Astrocyte (in vitro differentiated cells and primary cell): ENCODE results near the gene MOB3A. TPM values are rescaled to one million over a fixed set of nuclear protein-coding genes. Genes with fewer than 3 reads are reported as not detected.

Experiments used
- DNase-seq: peaks from one replicate; pipeline ENCODE4 v3.0.0-alpha.2; 2010; ENCODE audit warnings: low read depth
- FAIRE-seq: peaks from 2 replicates; lab custom pipeline; 2011; peaks lifted over from hg19 to GRCh38; lab: Jason Lieb, UNC
- H2AFZ ChIP-seq: 2 replicates; pipeline ENCODE4 v1.6.0; 2012; ENCODE audit warnings: low read depth, low read length, inconsistent platforms
- H3K27ac ChIP-seq: 2 replicates; pipeline ENCODE4 v1.5.1; 2011; ENCODE audit warnings: low read depth, low read length, inconsistent platforms
- H3K27me3 ChIP-seq: 2 replicates; pipeline ENCODE4 v1.6.0; 2011; ENCODE audit warnings: low read length, inconsistent platforms; ENCODE audit not compliant: insufficient read depth
- H3K36me3 ChIP-seq: 2 replicates; pipeline ENCODE4 v1.5.1; 2011; ENCODE audit warnings: low read length, inconsistent platforms; ENCODE audit not compliant: insufficient read depth
- H3K4me1 ChIP-seq: 2 replicates; pipeline ENCODE4 v1.5.1; 2011; ENCODE audit warnings: low read length, inconsistent platforms; ENCODE audit not compliant: insufficient read depth
- H3K4me2 ChIP-seq: 2 replicates; pipeline ENCODE4 v1.6.0; 2012; ENCODE audit warnings: low read length, inconsistent platforms
- H3K4me3 ChIP-seq: 2 replicates; pipeline ENCODE4 v1.5.1; 2011; ENCODE audit warnings: low read depth, mild to moderate bottlenecking, low read length, inconsistent platforms; ENCODE audit not compliant: insufficient read depth
- H3K79me2 ChIP-seq: 2 replicates; pipeline ENCODE4 v1.6.0; 2012; ENCODE audit warnings: mild to moderate bottlenecking, low read length, inconsistent platforms; ENCODE audit not compliant: insufficient read depth
- H3K9ac ChIP-seq: 2 replicates; pipeline ENCODE4 v1.6.0; 2012; ENCODE audit warnings: mild to moderate bottlenecking, low read length, inconsistent platforms
- H3K9me3 ChIP-seq: 2 replicates; pipeline ENCODE4 v1.5.1; 2012; ENCODE audit warnings: low read depth, mild to moderate bottlenecking, low read length, inconsistent platforms; ENCODE audit not compliant: insufficient read depth
- H4K20me1 ChIP-seq: 2 replicates; pipeline ENCODE4 v1.6.0; 2012; ENCODE audit warnings: low read length, inconsistent platforms; ENCODE audit not compliant: insufficient read depth
- H3K27ac Mint-ChIP-seq: one replicate; pipeline ENCODE4 v1.8.0; 2021; ENCODE audit warnings: mild to moderate bottlenecking, mixed read lengths; ENCODE audit not compliant: unreplicated experiment
- H3K27me3 Mint-ChIP-seq: one replicate; pipeline ENCODE4 v1.8.0; 2021; ENCODE audit warnings: low read depth, mixed read lengths; ENCODE audit not compliant: unreplicated experiment
- H3K36me3 Mint-ChIP-seq: one replicate; pipeline ENCODE4 v1.8.0; 2021; ENCODE audit warnings: low read depth, mixed read lengths; ENCODE audit not compliant: unreplicated experiment
- H3K4me1 Mint-ChIP-seq: one replicate; pipeline ENCODE4 v1.8.0; 2021; ENCODE audit warnings: low read depth, mixed read lengths; ENCODE audit not compliant: unreplicated experiment
- H3K4me3 Mint-ChIP-seq: one replicate; pipeline ENCODE4 v1.8.0; 2021; ENCODE audit warnings: mild to moderate bottlenecking, moderate library complexity, mixed read lengths; ENCODE audit not compliant: unreplicated experiment
- H3K9me3 Mint-ChIP-seq: one replicate; pipeline ENCODE4 v1.8.0; 2021; ENCODE audit warnings: mild to moderate bottlenecking, mixed read lengths; ENCODE audit not compliant: unreplicated experiment
- EZH2 ChIP-seq: IDR thresholded peaks from 2 replicates; pipeline ENCODE4 v1.6.1; 2012; ENCODE audit warnings: mild to moderate bottlenecking, low read length, inconsistent platforms; ENCODE audit not compliant: insufficient read depth
- total RNA-seq: library from RNA; stranded (reverse); gene quantifications from 2 replicates; pipeline ENCODE4 v1.2.1, GENCODE V29; 2021
- TF ChIP-seq, protein P1 (sequence below): IDR thresholded peaks from 2 replicates; pipeline ENCODE4 v1.5.1; 2011; ENCODE audit warnings: low read depth, mild to moderate bottlenecking, inconsistent platforms, low read length, moderate library complexity; ENCODE audit not compliant: insufficient read depth

Gene MOB3A
- total RNA-seq, 1 donor from 2014 or later: 45.3 TPM

DNA sequence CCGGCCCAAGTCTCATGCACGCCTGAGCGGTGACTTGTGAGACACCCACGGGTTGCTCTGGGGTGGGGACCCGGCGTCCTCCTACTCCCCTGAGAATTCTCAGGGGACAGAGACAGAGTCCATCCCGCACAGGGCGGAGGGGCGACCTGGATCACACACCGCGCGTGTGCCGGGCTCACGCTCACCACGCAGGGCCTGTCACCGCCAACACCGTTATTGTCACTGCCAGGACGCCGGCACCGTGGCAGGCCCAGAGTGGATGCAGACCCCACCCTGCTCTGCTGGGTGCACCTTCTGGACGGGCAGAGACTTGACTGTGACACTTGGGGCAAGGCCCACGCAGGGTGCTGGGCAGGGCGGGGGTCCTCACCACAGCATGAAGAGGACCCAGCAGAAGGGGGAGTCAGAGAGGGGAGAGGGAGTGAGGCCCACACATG lies 16.2 kb downstream of the MOB3A start:
- FAIRE-seq: no peak
- no peak overlapping the region for H3K27ac Mint-ChIP-seq

DNA sequence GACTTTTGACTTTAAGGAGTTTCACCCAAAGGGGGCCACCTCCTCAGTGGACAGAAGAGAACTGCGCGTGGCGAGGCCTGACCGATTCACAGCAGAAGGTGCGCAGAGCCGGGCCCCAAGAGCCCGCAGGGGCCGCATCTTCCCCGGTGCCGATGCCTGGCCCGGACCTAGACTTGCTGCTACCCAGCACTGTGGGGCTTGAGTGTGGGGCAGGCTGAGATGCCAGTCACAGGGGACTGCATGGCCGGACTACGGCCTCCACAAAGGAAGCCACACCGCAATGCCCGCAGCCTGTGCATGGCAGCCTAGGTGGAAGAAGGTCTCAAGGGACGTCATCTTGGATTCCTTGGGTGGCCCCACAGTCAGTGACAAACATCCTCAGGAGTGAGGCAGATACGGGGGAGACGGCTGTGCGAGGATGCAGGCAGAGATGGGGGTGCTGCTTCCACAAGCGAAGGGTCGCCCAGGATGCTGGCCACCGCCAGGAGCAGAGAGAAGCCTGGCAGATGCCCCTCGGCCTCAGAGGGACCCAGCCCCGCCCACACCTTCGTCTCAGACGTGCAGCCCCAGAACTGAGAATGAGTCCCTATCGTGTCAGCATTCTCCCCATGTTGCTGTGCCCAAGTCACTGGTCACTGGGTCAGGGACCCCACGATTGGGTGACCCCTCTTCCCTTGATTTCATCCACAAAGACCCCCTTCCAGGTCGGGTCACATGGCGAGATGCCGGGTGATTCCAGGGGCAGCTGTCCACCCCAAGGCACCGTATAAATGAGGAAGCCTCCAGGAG lies 16.9 kb downstream of the MOB3A start:
- no peak for FAIRE-seq
- H3K27ac Mint-ChIP-seq: no peak overlapping the region

More for the DNA sequence above, 16.2 kb downstream of the MOB3A start:
- DNase-seq: no peak
- no peak overlapping the region for H3K9ac ChIP-seq
- H3K9me3 ChIP-seq: no peaks in the 10 kb centered on the region
- peaks cover 13% of the 10 kb centered on the region for H3K36me3 ChIP-seq
- peaks cover 50% of the 10 kb centered on the region for H4K20me1 ChIP-seq
- H3K27ac ChIP-seq: no peak overlapping the region
- H2AFZ ChIP-seq: no peak overlapping the region
- H3K4me3 Mint-ChIP-seq: no peak overlapping the region
- peaks cover 20% of the 10 kb centered on the region for H3K36me3 Mint-ChIP-seq
- H3K4me2 ChIP-seq: no peak overlapping the region
- H3K79me2 ChIP-seq: peaks cover 34% of the 10 kb centered on the region
- H3K4me1 Mint-ChIP-seq: no peaks in the 10 kb centered on the region
- H3K4me1 ChIP-seq: no peaks in the 10 kb centered on the region
- TF ChIP-seq, protein P1, sequence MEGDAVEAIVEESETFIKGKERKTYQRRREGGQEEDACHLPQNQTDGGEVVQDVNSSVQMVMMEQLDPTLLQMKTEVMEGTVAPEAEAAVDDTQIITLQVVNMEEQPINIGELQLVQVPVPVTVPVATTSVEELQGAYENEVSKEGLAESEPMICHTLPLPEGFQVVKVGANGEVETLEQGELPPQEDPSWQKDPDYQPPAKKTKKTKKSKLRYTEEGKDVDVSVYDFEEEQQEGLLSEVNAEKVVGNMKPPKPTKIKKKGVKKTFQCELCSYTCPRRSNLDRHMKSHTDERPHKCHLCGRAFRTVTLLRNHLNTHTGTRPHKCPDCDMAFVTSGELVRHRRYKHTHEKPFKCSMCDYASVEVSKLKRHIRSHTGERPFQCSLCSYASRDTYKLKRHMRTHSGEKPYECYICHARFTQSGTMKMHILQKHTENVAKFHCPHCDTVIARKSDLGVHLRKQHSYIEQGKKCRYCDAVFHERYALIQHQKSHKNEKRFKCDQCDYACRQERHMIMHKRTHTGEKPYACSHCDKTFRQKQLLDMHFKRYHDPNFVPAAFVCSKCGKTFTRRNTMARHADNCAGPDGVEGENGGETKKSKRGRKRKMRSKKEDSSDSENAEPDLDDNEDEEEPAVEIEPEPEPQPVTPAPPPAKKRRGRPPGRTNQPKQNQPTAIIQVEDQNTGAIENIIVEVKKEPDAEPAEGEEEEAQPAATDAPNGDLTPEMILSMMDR: no peak
- TF ChIP-seq EZH2: no peak
- no peaks in the 10 kb centered on the region for H3K9me3 Mint-ChIP-seq
- no peaks in the 10 kb centered on the region for H3K27me3 ChIP-seq
- no peak overlapping the region for H3K4me3 ChIP-seq
- H3K27me3 Mint-ChIP-seq: no peaks in the 10 kb centered on the region

More for the DNA sequence above, 16.9 kb downstream of the MOB3A start:
- peaks cover 50% of the 10 kb centered on the region for H4K20me1 ChIP-seq
- Mint-ChIP-seq H3K4me1 (no peaks in the 10 kb centered on the region), H3K27me3 (no peaks in the 10 kb centered on the region), H3K36me3 (peaks cover 20% of the 10 kb centered on the region), H3K9me3 (no peaks in the 10 kb centered on the region), H3K4me3 (no peak overlapping the region)
- no peaks in the 10 kb centered on the region for H3K27me3 ChIP-seq
- no peaks in the 10 kb centered on the region for H3K9me3 ChIP-seq
- no peak for DNase-seq
- H3K79me2 ChIP-seq: peaks cover 34% of the 10 kb centered on the region
- H3K27ac ChIP-seq: no peak overlapping the region
- H3K36me3 ChIP-seq: peaks cover 11% of the 10 kb centered on the region
- no peak overlapping the region for H2AFZ ChIP-seq
- H3K4me1 ChIP-seq: no peaks in the 10 kb centered on the region
- H3K4me2 ChIP-seq: no peak overlapping the region
- no peak overlapping the region for H3K9ac ChIP-seq
- H3K4me3 ChIP-seq: no peak overlapping the region
- no peak for TF ChIP-seq EZH2
- TF ChIP-seq, protein P1: no peak
